Erythroblast (primary cell): Measurements from ENCODE around the gene PSMD5.

ENCODE experiments used
- GATA1 ChIP-seq: IDR thresholded peaks from 2 replicates; pipeline ENCODE4 v1.6.1; 2011; ENCODE audit warnings: low read depth, mild to moderate bottlenecking, control low read depth, low read length, moderate library complexity
- POLR2A ChIP-seq: IDR thresholded peaks from 2 replicates; pipeline ENCODE4 v1.6.1; 2011; ENCODE audit warnings: mild to moderate bottlenecking, low read length

DNA sequence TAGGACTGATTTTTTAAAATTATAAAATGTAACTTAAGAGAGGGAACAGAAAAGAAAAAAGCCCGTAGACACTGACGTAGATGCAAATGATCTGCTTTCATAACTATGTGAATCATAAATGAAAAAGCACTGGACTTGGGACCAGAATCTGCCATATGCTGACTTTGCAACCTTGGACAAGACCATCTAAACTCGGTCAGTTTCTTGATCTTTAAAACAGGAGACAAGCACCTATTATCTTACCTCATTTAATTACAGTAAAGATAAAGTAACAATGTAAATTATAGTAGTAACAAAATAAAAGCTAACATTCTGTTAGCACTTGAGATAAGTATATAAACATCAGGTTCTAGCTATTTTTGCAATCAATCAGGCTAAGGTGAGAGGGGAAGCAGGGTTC lies 69.5 kb downstream of the PSMD5 start:
- TF ChIP-seq POLR2A (no peak), GATA1 (no peak)
